MV-4-11 (cell line): ENCODE measurements around the gene TPH2.

Source experiments
- DNase-seq: peaks from one replicate; lab custom pipeline; 2025; lab: John Stamatoyannopoulos, UW

TPH2 gene

DNA sequence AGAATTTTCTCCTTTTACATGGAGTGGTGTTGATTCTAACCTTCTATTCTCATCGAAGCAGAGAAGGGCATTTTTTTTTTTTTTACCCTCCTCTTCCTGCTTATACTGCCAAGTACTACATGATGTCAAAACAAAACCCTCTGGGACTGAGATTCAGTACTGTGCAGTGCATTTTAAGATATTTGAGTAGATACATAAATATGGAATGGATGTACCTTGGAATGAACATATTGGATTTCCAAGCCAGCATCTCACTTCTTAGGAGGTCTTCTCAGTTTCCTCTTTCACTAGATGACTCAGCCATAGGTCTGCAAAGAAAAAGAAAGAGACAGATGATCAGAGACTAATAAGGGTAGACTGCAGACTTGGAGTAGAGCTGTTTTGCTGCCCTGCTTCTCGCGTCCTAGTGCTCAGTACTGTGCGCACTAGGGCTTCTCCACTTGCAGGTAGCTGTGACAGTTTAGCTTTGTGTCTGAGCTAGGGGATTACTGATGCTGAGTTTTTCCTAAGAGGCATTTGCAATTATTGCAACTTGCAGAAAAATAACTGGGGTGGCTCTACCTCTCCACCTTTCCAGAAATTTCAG is 20.4 kb downstream of the TPH2 start:
- DNase-seq, result no peak

DNA sequence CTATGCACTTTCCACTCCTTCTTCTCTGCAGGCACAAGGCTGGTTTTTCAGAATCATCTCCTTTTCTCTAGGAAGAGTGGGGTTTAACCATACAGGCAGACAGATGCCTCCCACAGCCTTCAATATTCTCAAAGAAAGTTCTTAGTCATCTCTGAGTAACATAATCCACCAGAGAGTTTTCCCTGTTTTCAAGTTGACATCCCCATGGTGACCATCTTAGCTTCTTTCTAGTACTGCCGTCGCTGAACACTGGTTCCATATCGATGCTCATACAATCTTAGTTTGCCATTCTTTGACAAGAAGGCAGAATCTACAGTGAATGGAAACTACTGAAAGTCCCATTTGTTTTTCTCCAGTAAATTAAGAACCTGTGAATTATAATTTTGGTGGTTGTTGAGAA is 28.6 kb downstream of the TPH2 start:
- no peak for DNase-seq

DNA sequence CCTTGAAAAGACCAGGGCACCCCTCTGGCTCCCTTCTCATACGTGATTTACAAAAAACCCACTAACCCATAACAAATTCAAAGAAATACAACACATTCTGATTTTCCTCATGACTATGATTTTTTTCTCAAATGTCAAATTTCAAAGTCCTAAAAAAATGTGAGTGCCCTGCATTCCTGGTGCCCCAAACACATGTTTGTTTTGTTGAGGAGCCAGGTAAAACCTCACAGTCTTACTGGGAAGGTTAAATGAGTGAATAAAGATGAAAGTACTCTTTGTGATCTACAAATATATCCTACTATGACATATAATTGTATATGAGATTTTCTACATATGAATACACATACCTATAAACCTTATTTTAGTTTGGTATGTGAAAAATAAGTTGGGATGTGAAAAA is 30.7 kb downstream of the TPH2 start:
- DNase-seq, result no peak

DNA sequence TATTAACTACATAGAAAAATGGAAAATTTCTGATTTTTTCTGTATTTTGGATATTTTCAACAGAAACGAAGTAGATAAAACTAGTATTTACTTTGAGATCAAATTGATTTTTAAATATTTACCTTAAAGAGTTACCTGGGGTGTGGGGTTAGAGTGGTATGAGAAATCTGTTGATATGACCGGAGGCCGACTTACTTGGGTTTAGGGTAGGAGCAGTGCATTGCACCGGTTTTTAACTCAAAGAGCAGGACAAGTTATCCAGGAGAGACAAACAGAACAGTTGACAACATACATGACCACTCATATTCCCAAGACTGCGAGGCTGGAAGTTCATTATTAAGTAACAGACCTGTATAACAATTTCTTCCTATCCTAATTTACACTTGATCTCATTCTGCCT is 31.4 kb downstream of the TPH2 start:
- DNase-seq, result no peak

DNA sequence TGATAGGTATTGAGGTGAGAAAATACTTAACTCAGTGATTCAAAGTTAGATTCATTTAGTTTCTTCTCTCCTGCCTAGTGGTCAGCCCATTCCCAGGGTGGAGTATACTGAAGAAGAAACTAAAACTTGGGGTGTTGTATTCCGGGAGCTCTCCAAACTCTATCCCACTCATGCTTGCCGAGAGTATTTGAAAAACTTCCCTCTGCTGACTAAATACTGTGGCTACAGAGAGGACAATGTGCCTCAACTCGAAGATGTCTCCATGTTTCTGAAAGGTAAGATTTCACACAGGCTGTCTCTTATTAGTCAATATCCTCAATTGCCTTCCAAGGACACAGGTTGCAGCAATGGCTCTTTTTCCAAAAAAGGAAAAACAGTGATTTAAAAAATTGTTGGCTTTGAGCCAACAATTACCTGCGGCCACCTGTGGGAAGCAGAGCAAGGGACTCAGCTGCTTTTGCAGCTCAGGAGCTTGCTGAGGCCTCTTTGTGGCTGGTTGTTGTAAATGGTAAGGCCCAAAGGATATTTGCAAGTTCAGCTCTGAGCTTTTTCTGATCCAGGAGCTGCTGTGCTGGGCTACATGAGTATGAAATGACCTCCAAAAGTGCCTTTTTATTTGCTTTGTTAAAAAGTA is 33.9 kb downstream of the TPH2 start:
- DNase-seq, result no peak

DNA sequence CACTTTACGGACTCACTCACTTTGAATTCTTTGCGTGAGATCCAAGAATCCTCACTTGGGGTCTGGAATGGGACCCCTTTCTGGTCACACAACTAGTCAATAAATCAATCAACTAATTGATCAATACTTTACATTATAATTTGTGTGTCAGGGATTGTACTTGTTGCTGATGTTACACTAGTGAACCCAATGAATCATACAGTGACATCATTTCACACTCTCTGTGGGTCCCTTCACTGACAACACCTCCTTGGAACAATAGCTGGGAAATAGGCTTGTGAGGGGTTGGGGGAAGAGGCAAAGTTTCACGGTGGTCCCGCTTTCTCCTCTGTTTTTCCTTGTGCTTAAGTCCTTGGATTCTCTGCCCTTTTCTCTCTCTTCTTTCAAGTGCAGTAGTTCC is 35.0 kb downstream of the TPH2 start:
- DNase-seq, result no peak

DNA sequence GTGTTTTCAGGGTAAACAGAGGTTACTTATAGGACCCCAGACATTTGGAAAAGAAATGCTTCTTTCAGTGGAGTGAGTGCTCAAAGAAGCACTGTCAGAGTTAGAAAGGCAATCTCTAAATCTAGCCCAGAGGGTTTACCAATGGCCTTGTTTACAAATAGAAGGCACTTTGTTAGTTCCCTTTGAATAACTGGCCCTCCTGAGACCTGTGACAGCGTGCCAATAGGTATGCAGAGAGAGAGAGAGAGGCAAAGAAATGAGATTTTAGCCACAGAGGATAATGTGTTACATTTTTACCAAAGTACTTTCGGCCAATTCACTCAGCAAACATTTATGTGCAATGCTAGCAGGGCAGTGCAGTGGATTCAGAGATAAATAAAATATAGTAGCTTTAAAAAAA is 41.9 kb downstream of the TPH2 start:
- DNase-seq, result no peak

DNA sequence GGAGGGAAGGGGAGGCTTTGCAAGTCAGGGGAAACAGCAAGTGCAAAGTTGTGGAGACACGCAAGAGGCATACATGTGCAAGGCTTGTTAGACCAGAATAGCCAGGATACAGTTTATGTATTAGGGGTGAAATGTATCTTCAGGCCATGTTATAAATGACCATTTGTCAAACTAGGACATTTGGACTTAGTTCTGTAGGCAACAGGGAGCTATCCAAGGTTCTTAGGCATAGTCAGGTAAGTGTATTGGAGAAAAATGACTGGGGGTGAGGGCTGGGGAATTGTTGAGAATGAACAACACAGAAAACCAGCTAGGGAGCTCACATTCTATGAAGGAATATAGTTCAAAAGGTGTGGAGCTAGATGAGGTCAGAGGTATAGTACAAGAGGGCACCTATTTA is 42.5 kb downstream of the TPH2 start:
- DNase-seq, result no peak

DNA sequence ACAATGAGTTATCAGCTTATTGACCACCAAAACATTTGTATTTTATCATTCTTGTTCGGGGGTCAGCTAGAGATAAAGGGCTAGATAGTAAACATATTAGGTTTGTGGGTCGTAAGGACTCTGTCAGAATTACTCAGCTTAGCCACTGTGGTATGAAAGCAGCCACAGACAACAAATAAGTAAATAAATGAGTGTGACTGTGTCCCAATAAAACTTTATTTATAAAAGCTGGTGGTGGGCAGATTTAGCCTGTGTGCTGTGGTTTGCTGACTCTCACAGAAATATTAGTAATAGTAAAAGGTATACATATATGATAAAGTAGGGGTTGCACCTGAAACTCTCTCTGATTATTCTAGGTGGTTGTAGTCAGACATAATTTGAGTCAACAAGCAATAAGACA is 56.1 kb downstream of the TPH2 start:
- DNase-seq, result no peak

DNA sequence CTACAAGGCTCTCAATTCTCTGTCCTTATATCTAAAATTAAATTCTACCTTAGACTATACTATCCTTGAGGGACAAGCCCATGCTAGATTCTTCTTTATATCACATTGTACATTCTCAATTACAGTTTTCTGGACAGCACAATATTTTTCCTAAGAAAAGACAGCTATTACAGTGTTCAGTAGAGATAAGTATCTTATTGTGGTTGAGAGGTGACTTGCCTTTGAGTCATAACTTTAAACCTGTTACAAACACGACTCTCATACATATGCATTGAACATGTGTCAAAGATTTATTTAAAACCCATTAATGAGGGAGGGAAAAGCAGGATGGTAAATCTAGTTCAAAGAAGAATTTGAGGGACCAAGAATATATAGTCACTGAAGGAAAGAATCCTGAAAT is 61.1 kb downstream of the TPH2 start:
- no peak for DNase-seq

DNA sequence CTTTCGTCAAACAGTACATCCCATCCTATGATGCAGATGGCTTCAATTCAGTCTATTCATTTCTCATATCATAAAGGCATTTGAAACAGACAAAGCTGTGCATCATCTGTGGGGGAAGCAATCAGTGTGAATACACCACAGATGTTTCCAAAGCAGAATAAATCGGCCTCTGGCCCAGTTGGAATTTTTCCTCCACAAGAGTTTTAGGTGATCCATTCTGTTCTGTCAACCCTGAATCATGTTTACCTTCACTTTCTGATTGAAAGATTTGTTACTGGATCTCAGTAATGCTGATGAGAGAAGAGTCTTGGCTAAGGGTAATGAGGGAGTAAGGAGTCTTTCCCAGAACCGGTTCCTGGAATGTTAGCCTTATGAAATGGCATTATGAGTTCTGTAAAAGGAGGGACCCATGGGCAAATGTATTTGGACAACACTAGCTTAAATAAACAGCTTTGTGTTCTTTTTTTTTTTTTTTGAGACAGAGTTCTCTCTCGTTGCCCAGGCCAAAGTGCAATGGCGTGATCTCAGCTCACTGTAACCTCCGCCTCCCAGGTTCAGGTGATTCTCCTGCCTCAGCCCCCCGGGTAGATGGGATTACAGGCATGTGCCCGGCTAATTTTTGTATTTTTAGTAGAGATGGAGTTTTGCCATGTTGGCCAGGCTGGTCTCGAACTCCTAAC is 62.5 kb downstream of the TPH2 start:
- no peak for DNase-seq

DNA sequence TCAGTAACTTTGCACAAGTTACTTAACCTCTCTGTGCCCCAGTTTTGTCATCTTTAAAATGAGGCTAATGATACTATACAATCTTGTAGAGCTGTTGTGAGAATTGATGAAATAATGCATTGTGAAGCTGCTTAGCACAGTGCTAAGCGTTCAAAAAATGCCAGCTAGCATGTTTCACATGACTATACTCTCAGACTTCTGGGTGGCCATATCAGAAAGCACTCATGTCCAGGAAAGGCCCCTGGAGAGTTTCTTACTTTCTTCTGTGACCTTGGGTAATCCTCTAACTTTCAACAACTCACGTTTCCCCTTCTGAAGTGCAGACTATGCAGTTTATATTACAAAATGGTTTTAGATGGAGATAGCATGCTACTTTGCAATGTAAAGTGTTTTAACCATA is 68.1 kb downstream of the TPH2 start:
- no peak for DNase-seq

DNA sequence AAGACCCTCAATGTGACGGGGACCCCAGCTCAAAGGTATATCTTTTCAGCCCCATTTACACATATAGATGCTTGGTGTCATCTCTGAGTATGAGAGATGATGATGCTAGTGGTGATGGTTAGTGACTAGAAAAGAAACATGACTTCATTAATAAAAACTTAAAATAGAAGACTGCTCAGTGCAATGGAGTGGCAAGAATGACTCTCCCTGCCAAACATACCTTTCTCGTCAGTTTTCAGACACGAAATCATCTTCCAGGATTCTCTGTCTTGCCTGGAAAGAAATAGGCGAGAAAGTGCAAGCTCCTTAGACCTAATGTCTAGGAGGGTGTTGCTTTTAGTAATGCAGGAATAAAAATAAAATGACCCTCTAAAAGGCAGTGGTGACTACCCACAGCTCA is 71.7 kb downstream of the TPH2 start:
- DNase-seq, result no peak

DNA sequence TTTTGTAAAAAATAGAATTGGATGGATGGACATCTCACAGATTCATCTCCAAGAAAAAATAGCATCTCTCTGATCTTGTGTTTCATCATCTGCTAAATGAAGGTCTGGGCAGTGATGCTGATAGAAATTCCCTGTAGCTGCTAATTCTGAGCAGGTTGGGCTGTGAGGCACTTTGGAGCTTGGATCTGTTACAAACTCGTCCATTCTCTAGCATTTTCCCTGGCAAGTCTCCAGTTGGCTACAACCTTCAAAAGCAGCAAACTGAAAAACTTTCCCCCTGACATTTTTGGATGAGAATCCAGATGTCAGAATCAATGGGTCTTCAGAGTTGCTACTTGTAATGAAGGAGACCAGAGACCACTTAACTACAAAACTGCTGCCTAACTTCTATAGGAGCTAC is 72.7 kb downstream of the TPH2 start:
- DNase-seq, result no peak

DNA sequence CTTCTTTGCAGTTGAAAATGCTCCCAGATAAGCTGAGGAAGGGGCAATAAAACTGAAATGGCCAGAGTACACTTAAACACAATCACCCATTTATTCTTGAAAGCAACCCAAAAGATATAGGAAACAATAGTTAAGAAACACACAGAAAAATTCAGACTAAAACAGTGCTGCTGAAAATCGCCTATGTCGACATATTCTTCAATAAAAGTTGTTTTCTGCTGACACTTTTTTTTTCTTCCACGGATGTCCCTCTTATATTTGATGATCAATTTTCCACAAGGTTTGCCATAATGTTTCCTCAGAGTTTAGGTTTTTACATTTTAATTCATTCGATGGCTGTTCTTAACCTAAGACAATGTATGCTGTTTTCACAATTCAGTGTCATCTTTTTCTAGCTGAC is 74.2 kb downstream of the TPH2 start:
- no peak for DNase-seq

DNA sequence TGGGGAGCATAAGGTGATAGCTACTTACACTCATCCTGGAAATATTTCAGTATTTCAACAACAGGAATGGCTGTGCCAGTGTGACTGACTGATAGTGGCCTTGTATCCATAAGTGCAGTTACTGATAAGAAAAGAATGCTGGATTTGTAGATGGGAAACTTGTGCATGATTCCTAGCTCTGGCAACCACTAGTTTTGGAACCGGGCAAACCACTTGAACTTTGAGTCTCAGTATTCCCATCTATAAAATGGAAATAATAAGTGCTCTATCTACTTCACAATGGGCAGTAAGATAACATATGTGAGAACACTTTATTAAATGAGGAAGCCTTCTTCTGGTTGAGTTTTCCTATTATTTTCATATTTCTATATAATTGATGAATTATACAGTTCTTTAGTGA is 77.2 kb downstream of the TPH2 start:
- DNase-seq, result no peak

DNA sequence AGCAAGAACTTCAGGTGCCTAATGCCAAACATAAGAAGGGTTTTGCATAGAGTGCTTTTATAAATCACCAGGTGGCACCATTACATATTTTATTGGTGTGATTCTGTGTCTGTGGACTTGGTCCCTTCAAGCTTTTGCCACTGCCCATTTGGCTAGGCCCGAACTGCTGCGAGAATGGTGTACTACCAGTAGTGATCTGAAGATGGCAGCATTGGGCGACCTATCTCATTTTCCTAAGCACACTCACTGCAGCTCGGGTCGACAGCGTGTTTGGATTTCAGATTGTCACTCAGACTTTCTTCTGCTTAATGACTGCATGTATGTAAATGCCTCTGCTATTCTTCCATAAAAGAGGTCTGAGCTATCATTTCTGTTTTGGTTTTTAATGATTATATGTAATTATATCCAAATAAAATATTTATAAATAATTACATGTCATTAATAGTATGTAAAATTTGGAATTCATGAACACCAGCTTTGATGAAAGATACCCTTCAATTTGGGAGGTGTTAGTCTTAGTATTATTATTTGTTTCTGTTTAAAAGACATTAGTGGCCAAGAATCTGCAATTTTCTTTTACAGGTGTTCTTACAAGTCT is 78.5 kb downstream of the TPH2 start:
- DNase-seq, result peak; percentile 67

DNA sequence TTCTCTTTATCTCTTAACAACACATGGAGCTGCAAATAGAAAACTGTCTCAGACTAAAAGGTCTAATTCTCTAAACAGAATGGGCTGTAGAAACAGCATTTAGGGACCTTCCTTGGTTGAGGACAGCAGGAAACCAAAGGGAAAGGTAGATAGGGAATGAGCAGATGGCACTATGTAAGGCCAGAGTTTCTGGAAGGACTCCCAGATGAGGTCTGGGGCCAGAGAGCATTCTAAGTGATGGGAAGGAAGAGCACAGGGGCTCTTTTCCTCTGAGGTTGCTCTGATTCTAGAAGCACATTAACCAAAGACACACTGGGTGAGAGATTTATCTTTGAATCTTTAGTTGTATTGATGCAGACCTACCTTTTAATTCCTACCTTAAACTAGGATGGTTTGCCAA is 79.4 kb downstream of the TPH2 start:
- no peak for DNase-seq

DNA sequence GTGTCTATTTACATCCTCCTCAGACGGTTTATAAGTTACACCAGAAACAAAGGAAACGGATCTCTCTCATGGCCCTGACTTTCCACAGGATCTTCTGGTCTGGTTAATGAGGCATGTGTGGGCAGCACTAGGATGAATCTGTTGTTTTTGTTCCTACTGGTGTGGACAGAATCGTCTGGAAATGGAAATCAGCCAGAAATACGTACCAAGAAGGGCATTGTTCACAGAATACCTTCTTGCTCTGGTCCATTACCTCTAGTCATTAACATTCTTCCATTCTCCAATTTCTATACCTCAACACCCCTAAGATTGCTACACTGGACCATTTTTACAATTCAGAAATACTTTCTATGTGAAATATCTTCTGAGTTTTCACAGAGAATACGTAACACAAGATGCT is 86.0 kb downstream of the TPH2 start:
- no peak for DNase-seq

DNA sequence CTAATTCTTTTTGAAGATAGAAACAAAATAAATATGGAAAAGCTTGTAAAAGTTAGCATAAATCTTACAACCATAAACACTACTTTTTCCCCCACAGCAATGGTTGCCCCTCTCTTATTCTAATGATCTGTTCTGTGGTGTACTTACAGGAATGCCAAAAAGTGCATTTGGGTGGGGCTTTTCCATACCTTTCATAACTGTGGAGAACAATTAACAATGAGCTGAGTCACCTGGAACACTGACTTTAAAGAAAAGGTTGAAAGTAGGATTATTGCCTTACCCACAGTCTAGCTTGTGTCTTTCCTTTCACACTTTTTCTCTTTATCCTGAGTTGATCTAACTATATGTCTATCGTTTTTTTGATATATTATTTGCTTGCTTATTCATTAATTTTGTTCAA is 86.9 kb downstream of the TPH2 start:
- no peak for DNase-seq

DNA sequence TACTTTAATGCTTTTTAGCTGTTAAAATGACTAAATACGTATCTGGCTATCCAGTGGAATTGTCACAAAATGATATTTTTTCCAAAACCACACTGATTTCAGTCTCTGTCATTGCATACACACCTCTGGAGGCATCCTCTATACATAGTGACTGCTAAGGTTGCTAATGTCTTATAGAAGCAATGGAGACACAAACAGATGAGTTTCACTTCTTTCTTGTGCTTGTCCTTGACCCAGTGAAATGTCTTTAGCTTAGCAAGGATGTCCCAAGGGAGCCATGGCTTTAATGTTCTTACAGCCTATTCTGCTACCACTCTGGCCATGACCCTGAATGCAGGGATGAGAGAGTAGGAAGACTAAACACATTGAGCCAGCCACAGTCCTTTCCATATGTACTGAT is 90.3 kb downstream of the TPH2 start:
- peak; percentile 6 for DNase-seq

DNA sequence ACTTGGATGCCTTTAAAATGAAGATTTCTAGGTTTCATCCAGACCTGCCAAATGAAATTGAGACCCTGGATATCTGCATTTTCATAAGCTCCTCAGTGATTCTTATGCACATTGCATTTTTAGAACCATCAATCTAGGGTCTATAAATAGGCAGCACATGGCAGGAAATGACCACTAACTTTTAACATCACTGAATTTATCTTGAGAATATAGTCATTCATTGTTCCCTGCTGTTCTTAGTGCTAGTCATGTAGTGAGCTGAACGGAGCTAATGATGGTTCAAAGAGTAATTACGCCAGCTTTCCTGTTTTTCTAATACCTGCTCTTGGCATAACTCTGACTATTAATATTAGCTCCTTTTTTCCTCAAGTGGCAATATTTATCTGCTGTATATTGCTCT is 91.6 kb downstream of the TPH2 start:
- no peak for DNase-seq

DNA sequence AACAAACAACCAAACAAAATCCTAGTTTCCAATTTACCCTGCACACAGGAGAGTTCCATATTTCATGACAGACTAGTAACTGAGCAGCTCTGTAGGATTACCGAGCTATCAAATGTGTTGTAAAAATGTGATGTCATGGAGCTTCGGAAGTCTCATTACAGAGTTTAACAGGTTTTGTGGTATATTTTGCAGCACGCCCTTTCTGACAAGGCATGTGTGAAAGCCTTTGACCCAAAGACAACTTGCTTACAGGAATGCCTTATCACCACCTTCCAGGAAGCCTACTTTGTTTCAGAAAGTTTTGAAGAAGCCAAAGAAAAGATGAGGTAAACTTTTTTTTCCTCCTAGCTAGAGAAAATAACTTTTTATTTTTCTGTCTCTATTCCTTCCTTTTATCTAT is 92.4 kb downstream of the TPH2 start:
- DNase-seq, result no peak

DNA sequence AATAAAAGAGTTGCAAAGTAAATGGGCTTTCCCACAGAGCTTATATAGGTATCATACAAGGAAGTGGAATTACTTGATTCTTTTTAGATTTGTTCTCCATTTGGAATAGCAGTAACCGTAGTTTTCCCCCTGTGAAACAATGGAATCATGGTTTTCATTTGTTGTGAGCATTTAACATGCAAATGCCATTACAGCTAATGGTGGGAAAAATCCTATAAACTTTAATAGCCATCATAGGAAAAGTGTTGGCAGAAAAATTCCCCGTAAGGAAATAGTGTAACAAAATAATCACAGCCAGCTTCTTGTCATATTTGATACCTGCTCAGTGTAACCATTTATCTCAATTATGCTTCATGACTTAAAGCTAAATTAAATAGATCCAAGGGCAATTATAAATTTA is 95.3 kb downstream of the TPH2 start:
- no peak for DNase-seq
